Neural cell (in vitro differentiated cells): ENCODE measurements around the gene SMKR1.

Source experiments
- EP300 ChIP-seq: fragments of 450-650 bp; conservative IDR thresholded peaks from 2 replicates; pipeline ENCODE4 v1.6.1; 2014; ENCODE audit warnings: antibody characterized with exemption, mild to moderate bottlenecking, moderate library complexity; ENCODE audit not compliant: poor library complexity, severe bottlenecking
- EZH2 ChIP-seq: fragments of 200-600, 300-800 bp; shearing (Covaris generic), sonication (generic); IDR thresholded peaks from 2 replicates; pipeline ENCODE4 v1.6.1; 2014; ENCODE audit warnings: antibody characterized with exemption, low read length, borderline replicate concordance, mild to moderate bottlenecking; ENCODE audit not compliant: insufficient read depth, poor library complexity, severe bottlenecking
- MXI1 ChIP-seq: fragments of 450-650 bp; conservative IDR thresholded peaks from 2 replicates; pipeline ENCODE4 v1.6.1; 2014; ENCODE audit warnings: antibody characterized with exemption, mild to moderate bottlenecking; ENCODE audit not compliant: poor library complexity, severe bottlenecking
- POLR2AphosphoS5 ChIP-seq: IDR thresholded peaks from 2 replicates; pipeline ENCODE4 v1.6.1; 2012
- RAD21 ChIP-seq: fragments of 450-650 bp; conservative IDR thresholded peaks from 2 replicates; pipeline ENCODE4 v1.6.1; 2014; ENCODE audit warnings: antibody characterized with exemption, mild to moderate bottlenecking, moderate library complexity
- REST ChIP-seq: IDR thresholded peaks from 2 replicates; pipeline ENCODE4 v1.6.1; 2012; ENCODE audit warnings: borderline replicate concordance
- SMC3 ChIP-seq: fragments of 450-650 bp; conservative IDR thresholded peaks from 2 replicates; pipeline ENCODE4 v1.6.1; 2014; ENCODE audit warnings: antibody characterized with exemption, mild to moderate bottlenecking, moderate library complexity; ENCODE audit not compliant: poor library complexity
- TAF1 ChIP-seq: IDR thresholded peaks from 2 replicates; pipeline ENCODE4 v1.6.1; 2012; ENCODE audit warnings: low read depth
- TF ChIP-seq, protein P1 (sequence below): fragments of 450-650 bp; IDR thresholded peaks from 2 replicates; pipeline ENCODE4 v1.5.1; 2014; ENCODE audit warnings: antibody characterized with exemption, mild to moderate bottlenecking, moderate library complexity; ENCODE audit not compliant: poor library complexity, severe bottlenecking

GRCh38 chr7:129523924-129524323 is 21.6 kb downstream of the SMKR1 start:
- TF ChIP-seq, protein P1, sequence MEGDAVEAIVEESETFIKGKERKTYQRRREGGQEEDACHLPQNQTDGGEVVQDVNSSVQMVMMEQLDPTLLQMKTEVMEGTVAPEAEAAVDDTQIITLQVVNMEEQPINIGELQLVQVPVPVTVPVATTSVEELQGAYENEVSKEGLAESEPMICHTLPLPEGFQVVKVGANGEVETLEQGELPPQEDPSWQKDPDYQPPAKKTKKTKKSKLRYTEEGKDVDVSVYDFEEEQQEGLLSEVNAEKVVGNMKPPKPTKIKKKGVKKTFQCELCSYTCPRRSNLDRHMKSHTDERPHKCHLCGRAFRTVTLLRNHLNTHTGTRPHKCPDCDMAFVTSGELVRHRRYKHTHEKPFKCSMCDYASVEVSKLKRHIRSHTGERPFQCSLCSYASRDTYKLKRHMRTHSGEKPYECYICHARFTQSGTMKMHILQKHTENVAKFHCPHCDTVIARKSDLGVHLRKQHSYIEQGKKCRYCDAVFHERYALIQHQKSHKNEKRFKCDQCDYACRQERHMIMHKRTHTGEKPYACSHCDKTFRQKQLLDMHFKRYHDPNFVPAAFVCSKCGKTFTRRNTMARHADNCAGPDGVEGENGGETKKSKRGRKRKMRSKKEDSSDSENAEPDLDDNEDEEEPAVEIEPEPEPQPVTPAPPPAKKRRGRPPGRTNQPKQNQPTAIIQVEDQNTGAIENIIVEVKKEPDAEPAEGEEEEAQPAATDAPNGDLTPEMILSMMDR = no peak
- TF ChIP-seq EZH2 = no peak
- TF ChIP-seq POLR2AphosphoS5 = no peak
- TF ChIP-seq EP300 = no peak
- TF ChIP-seq TAF1 = no peak
- no peak for TF ChIP-seq REST
- TF ChIP-seq RAD21 = no peak
- no peak for TF ChIP-seq MXI1
- no peak for TF ChIP-seq SMC3
